Activated CD4-positive, CD25-positive, alpha-beta regulatory T cell treated with anti-CD3 and anti-CD28 coated beads, Interleukin-2, amount 50 U/mL, for 24 hours (primary cell): ENCODE measurements around the gene NELL1.

Experiments used
- ATAC-seq, 2 donors: fragments of 150-1000 bp; cut with Tn5 transposase; one replicate each; pipeline ENCODE4 v1.10.0; 2021; ENCODE audit warnings: mild to moderate bottlenecking in 1 of 2, moderate library complexity in 1 of 2

The NELL1 gene

GRCh38 chr11:21511835-21512440, 842.6 kb downstream of the NELL1 start:
- ATAC-seq: no peak

- no peak for ATAC-seq
These were observed 844.9 kb downstream of the NELL1 start for GRCh38 chr11:21514316-21514715.

GRCh38 chr11:21520244-21520643, 850.9 kb downstream of the NELL1 start:
- no peak for ATAC-seq

GRCh38 chr11:21529187-21529586, 859.8 kb downstream of the NELL1 start:
- ATAC-seq: no peak

- ATAC-seq: no peak
These were observed 864.9 kb downstream of the NELL1 start for GRCh38 chr11:21534288-21534687.

GRCh38 chr11:21537980-21538379, 868.6 kb downstream of the NELL1 start:
- ATAC-seq: no peak

- no peak for ATAC-seq
These were observed 871.9 kb downstream of the NELL1 start for GRCh38 chr11:21541187-21541751.

GRCh38 chr11:21543901-21544300, 874.5 kb downstream of the NELL1 start:
- ATAC-seq: no peak

GRCh38 chr11:21545699-21546098, 876.3 kb downstream of the NELL1 start:
- no peak for ATAC-seq

- ATAC-seq: no peak
These were observed 877.3 kb downstream of the NELL1 start for GRCh38 chr11:21546703-21547102.

- no peak for ATAC-seq
These were observed 883.5 kb downstream of the NELL1 start for GRCh38 chr11:21552911-21553310.

- no peak for ATAC-seq
These were observed 884.4 kb downstream of the NELL1 start for GRCh38 chr11:21553795-21554194.

- ATAC-seq: no peak
These were observed 884.9 kb downstream of the NELL1 start for GRCh38 chr11:21554284-21554683.

- no peak for ATAC-seq
These were observed 887.5 kb downstream of the NELL1 start for GRCh38 chr11:21556926-21557325.

- no peak for ATAC-seq
These were observed 891.1 kb downstream of the NELL1 start for GRCh38 chr11:21560466-21560975.

GRCh38 chr11:21561581-21561980, 892.2 kb downstream of the NELL1 start:
- no peak for ATAC-seq

GRCh38 chr11:21564095-21564494, 894.7 kb downstream of the NELL1 start:
- no peak for ATAC-seq

- ATAC-seq: no peak
These were observed 895.7 kb downstream of the NELL1 start for GRCh38 chr11:21564833-21565682.

GRCh38 chr11:21566521-21567117, 897.2 kb downstream of the NELL1 start:
- ATAC-seq: no peak

GRCh38 chr11:21567645-21568290, 898.4 kb downstream of the NELL1 start:
- no peak for ATAC-seq

GRCh38 chr11:21572210-21572609, 902.8 kb downstream of the NELL1 start:
- no peak for ATAC-seq

GRCh38 chr11:21582791-21583190, 913.4 kb downstream of the NELL1 start:
- ATAC-seq: no peak

GRCh38 chr11:21588754-21589153, 919.4 kb downstream of the NELL1 start:
- no peak for ATAC-seq
